Stimulated activated CD4-positive, alpha-beta T cell treated with anti-CD3 and anti-CD28 coated beads, TNF-alpha, amount 100 ng/mL, for 48 hours (primary cell): ENCODE results near the gene INHBC.
A peak's percentile ranks its signal among the peaks of the same experiment; 100 is the strongest.
"Not testable (repeated sequence)": the region's sequence is repeated elsewhere in the genome, so short reads cannot be mapped to it uniquely, and the experiment has no call there.

Experiments
- DNase-seq, 3 donors: peaks; one replicate each; pipeline ENCODE4 v3.0.0-alpha.2; 2020; ENCODE audit warnings: low read depth in 3 of 3

Gene INHBC

GRCh38 chr12:57429473-57430111 is 5.0 kb upstream of the INHBC start:
- DNase-seq, result no peak

- peak in 2 of 3 donors; percentile 20 to 44 for DNase-seq
Observed at GRCh38 chr12:57430112-57430930, 4.3 kb upstream of the INHBC start.

- peak; percentile 92 to 93 (median 92) for DNase-seq
Observed at GRCh38 chr12:57430931-57431566, 3.5 kb upstream of the INHBC start, which contains the start of gene R3HDM2. TSS of gene R3HDM2 (minus strand) at chr12:57431043. CDS start at chr12:57310428, 120,615 bp downstream.

GRCh38 chr12:57431654-57432188 is 2.9 kb upstream of the INHBC start:
- DNase-seq, result no peak

GRCh38 chr12:57433370-57433769 is 1.2 kb upstream of the INHBC start:
- DNase-seq, result no peak

GRCh38 chr12:57435293-57435692 is 709 bp downstream of the INHBC start:
- DNase-seq, result no peak

- no peak for DNase-seq
Observed at GRCh38 chr12:57438400-57438799, 3.8 kb downstream of the INHBC start.

GRCh38 chr12:57439762-57440266 is 5.2 kb downstream of the INHBC start:
- DNase-seq, result no peak

- not testable (repeated sequence) for DNase-seq
Observed at GRCh38 chr12:57441393-57441792, 6.8 kb downstream of the INHBC start.

- no peak for DNase-seq
Observed at GRCh38 chr12:57441846-57442427, 7.4 kb downstream of the INHBC start.

GRCh38 chr12:57444337-57444736 is 9.8 kb downstream of the INHBC start:
- DNase-seq, result not testable (repeated sequence)

- DNase-seq, result no peak
Observed at GRCh38 chr12:57444744-57445143, 10.2 kb downstream of the INHBC start.

- no peak for DNase-seq
Observed at GRCh38 chr12:57446292-57446960, 11.8 kb downstream of the INHBC start.

GRCh38 chr12:57448669-57449068 is 14.1 kb downstream of the INHBC start:
- DNase-seq, result no peak

GRCh38 chr12:57449375-57449774 is 14.8 kb downstream of the INHBC start:
- DNase-seq, result no peak

GRCh38 chr12:57450057-57450456 is 15.5 kb downstream of the INHBC start:
- no peak for DNase-seq

GRCh38 chr12:57451233-57451778 is 16.7 kb downstream of the INHBC start:
- no peak for DNase-seq

- DNase-seq, result peak in 1 of 3 donors; percentile 37
Observed at GRCh38 chr12:57452181-57452936, 17.8 kb downstream of the INHBC start.

GRCh38 chr12:57452937-57453509 is 18.4 kb downstream of the INHBC start:
- DNase-seq, result peak in 2 of 3 donors; percentile 32 to 67

GRCh38 chr12:57454213-57454565 is 19.6 kb downstream of the INHBC start:
- no peak for DNase-seq
